H1 (cell line): Measurements from ENCODE around the gene MECR. TPM values are rescaled to one million over a fixed set of nuclear protein-coding genes. Genes with fewer than 3 reads are reported as not detected.

Source experiments
- ASH2L ChIP-seq: fragments of 200-600, 300-600 bp; sonication (generic); IDR thresholded peaks from one replicate; pipeline ENCODE4 v1.7.1; 2017; ENCODE audit warnings: low read length
- CHD1 ChIP-seq: IDR thresholded peaks from 2 replicates; pipeline ENCODE4 v1.6.1; 2012; ENCODE audit warnings: low read depth, low read length, improper control_type of control experiment
- CHD2 ChIP-seq: IDR thresholded peaks from 2 replicates; pipeline ENCODE4 v1.6.1; 2012; ENCODE audit warnings: low read length, improper control_type of control experiment
- KDM1A ChIP-seq: fragments of 200-600, 300-600 bp; sonication (generic); IDR thresholded peaks from 2 replicates; pipeline ENCODE4 v1.7.1; 2016; ENCODE audit warnings: mild to moderate bottlenecking, low read length, borderline replicate concordance
- POLR2AphosphoS5 ChIP-seq: IDR thresholded peaks from 2 replicates; pipeline ENCODE4 v1.6.1; 2011; ENCODE audit warnings: low read depth, low read length
- polyA plus RNA-seq, 7 experiments: library from polyadenylated mRNA; depleted of rRNA in 3 of 7; stranded (reverse) in 5 of 7; unstranded in 2 of 7; fragments of >200 nt in 5 of 7; fragments of 200-250 nt in 2 of 7; gene quantifications; 1 replicate in 5 of 7; 2 replicates in 1 of 7; 4 replicates in 1 of 7; pipeline versions ENCODE4 v1.2.1 to v1.2.3, GENCODE V29; 2011 to 2013; ENCODE audit warnings: missing spikeins in 2 of 7, mixed read lengths in 2 of 7
- total RNA-seq: library from RNA; stranded (reverse); fragmentation: NEBNext Ultra II Directional; extraction: Animal tissue kit (Norgen Biotek cat#: 25700); gene quantifications from 2 replicates; pipeline ENCODE4 v1.2.1, GENCODE V29; 2021

The MECR gene
- total and polyA plus RNA-seq, 2 of the 8 experiments (the other 6 are each of a cell fraction or from before 2014, with no cell fraction given), result 24.2 to 24.4 TPM

DNA sequence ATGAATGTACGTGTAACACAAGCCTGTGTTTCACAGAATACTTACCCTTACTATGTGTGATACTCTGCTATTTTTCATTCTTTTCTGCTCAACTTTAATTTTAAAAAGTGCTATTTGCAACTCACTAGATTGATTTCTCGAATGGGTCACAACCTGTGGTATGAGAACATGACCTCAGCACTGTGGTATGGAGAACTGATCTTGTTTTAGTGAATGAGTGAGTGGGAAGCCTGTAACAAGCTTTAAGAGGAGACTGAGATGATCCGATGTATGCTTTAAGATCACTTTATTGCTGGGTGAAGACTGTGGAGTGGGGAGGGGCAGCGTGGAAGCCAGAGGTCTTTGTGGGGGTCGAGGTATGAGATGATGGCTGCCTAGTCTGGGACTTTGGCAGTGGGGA lies 21.6 kb downstream of the MECR start (continued):
- TF ChIP-seq CHD1 (no peak), ASH2L (no peak), POLR2AphosphoS5 (no peak), CHD2 (no peak), KDM1A (no peak)
